Endometrial microvascular endothelial cells (primary cell): ENCODE results near the gene ETV6. TPM values are rescaled to one million over a fixed set of nuclear protein-coding genes. Genes with fewer than 3 reads are reported as not detected.

Experiments
- in situ Hi-C: cut with HindIII; loops from 2 replicates; pipeline ENCODE4 v1.10.0; 2017; ENCODE audit warnings: low sequenced_read_pairs, low pct_unique_long_range_greater_than_20kb; ENCODE audit errors: inconsistent ontology term
- total RNA-seq: library from RNA; depleted of rRNA; stranded (reverse); fragments of >200 nt; gene quantifications from one replicate; pipeline ENCODE4 v1.2.3, GENCODE V29; 2015; ENCODE audit errors: inconsistent ontology term

Gene ETV6
- total RNA-seq, 1 donor from 2014 or later, result 12.6 TPM

DNA sequence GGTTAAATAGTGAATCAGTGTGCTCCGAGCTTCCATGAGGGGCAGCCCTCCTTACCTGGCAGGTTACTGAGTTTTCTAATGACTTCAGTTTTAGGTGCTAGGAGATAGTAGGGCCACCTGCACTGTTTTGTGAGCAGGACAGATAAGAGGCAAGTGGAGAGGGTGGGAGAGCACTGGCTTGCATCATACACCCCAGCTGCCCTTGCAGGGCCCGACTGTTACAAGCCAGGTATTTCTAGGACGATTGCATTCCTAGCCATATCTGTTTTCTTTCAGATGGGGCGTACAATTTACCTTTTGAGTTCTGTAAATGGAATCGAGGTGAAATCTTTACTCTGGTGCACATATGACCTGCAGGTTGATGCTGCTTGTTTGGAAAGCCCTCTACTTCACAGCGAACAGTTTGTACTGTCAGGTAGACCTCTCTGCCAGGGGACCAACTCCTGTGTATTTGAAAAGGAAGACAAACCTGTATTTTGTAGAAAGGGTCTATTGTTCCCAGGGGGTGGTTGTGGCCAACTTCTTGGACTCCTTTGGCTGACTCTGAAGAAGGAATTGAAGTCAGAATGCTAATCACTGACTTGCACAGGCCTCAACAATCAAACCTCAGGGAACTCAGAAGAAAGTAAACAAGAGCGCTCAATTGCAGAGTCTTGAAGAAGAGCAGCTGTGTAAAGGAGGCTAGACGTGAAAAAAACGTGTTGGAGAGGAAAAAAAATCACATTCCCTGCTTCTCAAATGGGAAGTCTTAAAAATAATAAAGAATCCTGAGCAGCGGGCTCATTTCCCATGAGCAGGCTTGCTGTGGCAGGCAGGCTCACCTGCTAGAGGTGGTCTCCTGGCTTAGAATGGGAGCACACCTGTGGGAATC, 57.3 kb downstream of the ETV6 start:
- in situ Hi-C loops, result no loop called here

- in situ Hi-C loops, result no loop called here
Observed at GRCh38 chr12:11707535-11707934, 58.1 kb downstream of the ETV6 start.

DNA sequence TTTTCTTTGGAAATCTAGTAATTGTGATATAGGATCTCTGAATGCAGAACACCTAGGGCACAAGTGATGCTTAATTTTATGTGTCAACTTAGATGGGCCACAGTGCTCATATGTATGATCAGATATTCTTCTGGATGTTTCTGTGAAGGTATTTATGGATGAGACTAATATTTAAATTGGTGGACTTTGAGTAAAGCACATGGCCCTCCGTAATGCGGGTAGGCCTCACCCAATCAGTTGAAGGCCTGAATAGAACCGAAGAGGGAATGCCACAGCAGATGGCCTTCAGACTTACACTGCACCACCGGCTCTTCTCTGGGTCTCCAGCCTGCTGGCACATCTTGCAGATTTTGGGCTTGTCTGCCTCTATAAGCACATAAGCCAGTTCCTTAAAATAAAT, 60.0 kb downstream of the ETV6 start:
- in situ Hi-C loops, result no loop called here

- in situ Hi-C loops, result no loop called here
Observed at GRCh38 chr12:11710431-11710830, 61.0 kb downstream of the ETV6 start.

DNA sequence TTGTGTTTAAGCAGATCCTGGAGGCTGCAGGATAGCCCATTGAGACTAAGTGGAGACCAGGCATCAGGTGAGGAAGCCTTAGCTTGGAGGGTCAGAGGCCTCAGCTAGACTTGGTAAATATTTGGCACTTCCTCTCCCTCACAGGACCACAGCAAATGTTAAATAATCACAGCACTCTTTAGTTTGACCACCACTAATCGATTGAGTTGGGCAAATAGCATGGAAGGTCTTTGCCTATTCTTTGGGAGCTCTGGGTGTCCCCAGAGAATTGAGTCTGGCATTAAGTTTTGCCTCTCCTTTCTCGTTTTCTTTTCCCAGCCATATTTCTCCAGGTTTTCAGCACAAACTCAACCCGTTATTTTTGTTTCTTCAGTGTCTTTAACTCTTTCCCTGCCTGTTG, 61.4 kb downstream of the ETV6 start:
- in situ Hi-C loops, result no loop called here

GRCh38 chr12:11711651-11712327, 62.3 kb downstream of the ETV6 start:
- in situ Hi-C loops, result no loop called here

GRCh38 chr12:11712491-11712890, 63.0 kb downstream of the ETV6 start:
- in situ Hi-C loops, result no loop called here

- in situ Hi-C loops, result no loop called here
Observed at GRCh38 chr12:11713202-11713601, 63.7 kb downstream of the ETV6 start.

DNA sequence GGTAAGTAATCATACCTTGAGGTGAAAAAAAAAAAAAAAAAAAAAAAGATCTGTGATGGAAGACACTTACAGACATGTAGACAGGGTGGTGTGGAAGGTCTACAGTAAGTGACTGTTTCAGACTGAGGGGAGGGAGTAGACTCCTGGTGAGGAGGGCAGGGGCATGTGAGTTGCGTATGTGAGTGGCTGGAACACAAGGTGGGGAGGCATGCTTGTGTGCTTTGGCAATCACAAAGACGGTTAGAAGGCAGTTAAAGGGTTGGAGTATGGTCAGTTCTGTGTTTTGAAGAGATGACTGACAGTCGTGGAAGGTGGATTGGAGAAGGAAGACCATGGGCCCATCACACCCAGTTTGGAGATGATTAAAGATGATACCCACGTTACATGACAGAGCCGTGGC, 65.2 kb downstream of the ETV6 start:
- in situ Hi-C loops, result no loop called here

GRCh38 chr12:11715621-11716020, 66.1 kb downstream of the ETV6 start:
- in situ Hi-C loops, result no loop called here

GRCh38 chr12:11716794-11717518, 67.5 kb downstream of the ETV6 start:
- in situ Hi-C loops, result no loop called here

DNA sequence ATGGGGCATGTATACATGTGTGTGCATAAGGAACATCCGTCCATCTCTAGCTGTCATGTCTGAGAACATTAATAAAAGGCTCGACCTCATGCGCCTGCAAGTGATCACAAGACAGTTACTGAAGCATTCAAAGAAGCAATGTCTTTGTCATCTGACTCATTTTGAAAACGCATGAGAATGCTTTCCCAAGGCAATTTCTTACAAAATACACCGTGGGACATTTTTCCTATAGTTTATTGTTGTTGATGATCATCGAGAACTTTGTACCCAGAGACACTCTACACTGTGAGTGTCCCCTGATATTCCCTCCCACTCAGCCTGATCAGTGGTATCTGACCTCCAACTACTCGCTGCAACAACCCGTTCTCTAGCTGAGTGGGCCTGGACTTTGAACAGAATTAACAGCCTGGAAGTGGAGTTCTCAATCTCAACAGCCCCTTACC, 68.1 kb downstream of the ETV6 start:
- in situ Hi-C loops, result no loop called here

- in situ Hi-C loops, result no loop called here
Observed at GRCh38 chr12:11718105-11718504, 68.6 kb downstream of the ETV6 start.

- in situ Hi-C loops, result no loop called here
Observed at GRCh38 chr12:11718768-11719253, 69.3 kb downstream of the ETV6 start.

GRCh38 chr12:11719678-11720099, 70.2 kb downstream of the ETV6 start:
- in situ Hi-C loops, result no loop called here

DNA sequence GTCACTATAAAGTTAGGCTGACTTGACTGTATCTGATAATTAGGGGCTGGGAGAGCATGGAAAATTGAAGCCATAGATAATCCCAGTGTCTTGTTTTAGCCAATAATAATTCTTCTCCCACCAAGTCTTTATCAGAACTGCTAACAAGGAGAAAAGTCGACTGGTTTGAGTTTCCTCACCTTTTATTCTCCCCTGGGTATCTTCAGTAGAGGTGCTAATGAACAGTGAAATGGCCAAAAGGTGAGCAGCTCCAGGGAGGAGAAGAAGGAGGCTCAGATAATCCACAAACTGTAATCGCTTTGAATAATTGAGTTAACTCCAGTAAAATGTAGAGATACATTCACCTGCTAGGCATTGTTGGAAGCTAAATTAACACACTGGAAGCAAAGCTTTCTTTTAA, 72.6 kb downstream of the ETV6 start:
- in situ Hi-C loops, result no loop called here

GRCh38 chr12:11722578-11723138, 73.2 kb downstream of the ETV6 start:
- in situ Hi-C loops, result no loop called here

DNA sequence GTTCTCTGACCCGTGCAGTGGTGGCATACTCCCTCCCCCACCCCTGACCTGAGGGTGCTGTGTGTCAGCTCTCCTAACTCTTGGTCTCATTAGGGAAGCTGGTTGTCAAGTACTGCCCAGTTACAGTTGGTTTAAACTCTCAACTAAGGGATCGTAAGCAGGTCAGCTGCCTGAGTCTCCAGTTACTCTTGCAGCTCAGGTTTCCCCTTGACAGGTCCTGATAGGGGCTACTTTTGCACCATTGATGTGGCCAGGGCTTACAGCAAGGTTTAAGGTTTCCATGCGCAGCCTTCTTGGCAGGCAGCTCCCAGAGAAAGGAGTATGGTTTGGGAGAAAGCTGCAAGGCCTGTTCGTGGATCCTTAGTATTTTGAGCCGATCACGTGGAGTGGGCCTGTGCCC, 74.5 kb downstream of the ETV6 start:
- in situ Hi-C loops, result no loop called here

DNA sequence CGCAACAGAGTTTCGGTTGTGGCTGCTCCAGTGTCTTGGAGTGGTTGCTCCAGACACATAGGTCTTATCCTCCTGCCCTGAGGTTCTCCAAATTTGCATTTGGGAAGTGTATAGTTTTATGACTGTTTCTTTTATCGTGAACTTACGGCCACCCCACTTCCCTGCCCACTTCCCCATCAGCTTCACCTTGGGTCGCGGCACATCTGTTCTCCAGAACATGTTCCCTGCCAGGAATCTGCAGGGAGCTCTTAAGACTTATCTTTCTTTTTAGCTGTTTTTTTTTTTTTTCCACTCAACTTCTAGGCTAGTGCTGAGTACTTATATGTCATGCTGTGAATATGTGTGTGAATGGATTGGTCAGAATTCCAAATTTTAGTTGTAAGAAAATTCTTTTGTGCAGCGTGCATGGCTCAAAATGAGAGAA, 75.4 kb downstream of the ETV6 start:
- in situ Hi-C loops, result no loop called here
